H1 (cell line): Measurements from ENCODE around the gene GYPE. TPM values are rescaled to one million over a fixed set of nuclear protein-coding genes. Genes with fewer than 3 reads are reported as not detected.
"Not testable (repeated sequence)": the region's sequence is repeated elsewhere in the genome, so short reads cannot be mapped to it uniquely, and the experiment has no call there.

Experiments used
- CTCF ChIA-PET: fragments of 300-600 bp; sonication (Branson Sonifier 250); formaldehyde crosslinking; loops from one replicate; lab custom pipeline; 2021; ENCODE audit not compliant: partially characterized antibody; lab: Charles Lee
- POLR2A ChIA-PET: fragments of 300-600 bp; sonication (Branson Sonifier 250); formaldehyde crosslinking; loops from one replicate; lab custom pipeline; 2021; ENCODE audit warnings: inconsistent platforms; ENCODE audit not compliant: partially characterized antibody; lab: Charles Lee
- DNase-seq, 2 experiments: peaks; one replicate each; pipeline versions ENCODE4 v3.0.0 to v3.0.0-alpha.2; 2010 to 2022; ENCODE audit warnings: low spot score in 2 of 2, low read depth in 1 of 2, mixed read lengths in 1 of 2
- FAIRE-seq: peaks from 2 replicates; lab custom pipeline; 2011; peaks lifted over from hg19 to GRCh38; lab: Jason Lieb, UNC
- H2AFZ ChIP-seq: 2 replicates; pipeline ENCODE4 v1.8.1; 2012; ENCODE audit warnings: low read length, inconsistent platforms
- H2AK5ac ChIP-seq: 2 replicates; pipeline ENCODE4 v1.6.1; 2013; ENCODE audit warnings: low read depth, low read length
- H2BK120ac ChIP-seq: replicated peaks from 2 replicates; pipeline ENCODE3; 2013; ENCODE audit warnings: low read depth, low read length, inconsistent platforms
- H2BK12ac ChIP-seq: 2 replicates; pipeline ENCODE4 v1.6.1; 2013; ENCODE audit warnings: low read depth, low read length
- H2BK15ac ChIP-seq: 2 replicates; pipeline ENCODE4 v1.6.1; 2013; ENCODE audit warnings: low read length
- H2BK20ac ChIP-seq: 2 replicates; pipeline ENCODE4 v1.6.1; 2013; ENCODE audit warnings: low read length
- H2BK5ac ChIP-seq: 2 replicates; pipeline ENCODE4 v1.6.1; 2013; ENCODE audit warnings: low read depth, low read length
- H3K14ac ChIP-seq: 2 replicates; pipeline ENCODE4 v1.6.1; 2013; ENCODE audit warnings: inconsistent platforms; ENCODE audit not compliant: insufficient read length
- H3K18ac ChIP-seq: 2 replicates; pipeline ENCODE4 v1.6.1; 2013; ENCODE audit warnings: low read length; ENCODE audit errors: extremely low read depth
- H3K23ac ChIP-seq: 2 replicates; pipeline ENCODE4 v1.6.1; 2013; ENCODE audit warnings: inconsistent platforms; ENCODE audit not compliant: insufficient read length
- H3K23me2 ChIP-seq: 2 replicates; pipeline ENCODE4 v1.6.1; 2013; ENCODE audit warnings: low read depth, low read length
- H3K27ac ChIP-seq: 2 replicates; pipeline ENCODE4 v1.6.1; 2011; ENCODE audit warnings: low read depth, low read length, inconsistent platforms
- H3K27me3 ChIP-seq, 4 experiments: replicated peaks in 1 of 4; 1 replicate in 1 of 4; 2 replicates in 3 of 4; pipeline versions ENCODE4 v1.6.1 to v1.8.1; 2011 to 2013; ENCODE audit warnings: low read length in 3 of 4, mild to moderate bottlenecking in 3 of 4, inconsistent platforms in 2 of 4, mixed read lengths in 2 of 4, moderate library complexity in 1 of 4; ENCODE audit not compliant: control insufficient read depth in 3 of 4, insufficient read depth in 3 of 4; ENCODE audit errors: extremely low read depth in 1 of 4
- H3K36me3 ChIP-seq, 4 experiments: 2 replicates each; pipeline versions ENCODE4 v1.6.1 to v1.8.1; 2011 to 2013; ENCODE audit warnings: mild to moderate bottlenecking in 4 of 4, low read length in 3 of 4, moderate library complexity in 2 of 4, control low read depth in 1 of 4, inconsistent platforms in 1 of 4; ENCODE audit not compliant: insufficient read depth in 4 of 4, control insufficient read depth in 2 of 4
- H3K4ac ChIP-seq: replicated peaks from 2 replicates; pipeline ENCODE3; 2013; ENCODE audit warnings: low read length, low read depth, mixed read lengths, inconsistent platforms; ENCODE audit not compliant: insufficient read length
- H3K4me1 ChIP-seq, 4 experiments: replicated peaks in 1 of 4; 1 replicate in 1 of 4; 2 replicates in 3 of 4; pipeline versions ENCODE4 v1.6.1 to v1.8.1; 2011 to 2013; ENCODE audit warnings: low read length in 3 of 4, inconsistent platforms in 2 of 4, mixed read lengths in 1 of 4; ENCODE audit not compliant: insufficient read depth in 4 of 4, control insufficient read depth in 3 of 4
- H3K4me2 ChIP-seq, 2 experiments: 2 replicates each; pipeline versions ENCODE4 v1.6.1 to v1.8.1; 2011 to 2013; ENCODE audit warnings: low read depth in 2 of 2, low read length in 2 of 2, control low read depth in 1 of 2, inconsistent platforms in 1 of 2, mild to moderate bottlenecking in 1 of 2; ENCODE audit not compliant: insufficient read depth in 1 of 2
- H3K4me3 ChIP-seq, 4 experiments: fragments of 200-600, 300-600 bp in 1 of 4; sonication (generic), shearing (Covaris generic), sonication (Bioruptor Twin) in 1 of 4; 2 replicates each; pipeline versions ENCODE4 v1.5.1 to v1.8.1; 2011 to 2016; ENCODE audit warnings: low read length in 4 of 4, low read depth in 3 of 4, control low read depth in 2 of 4, inconsistent platforms in 2 of 4, mild to moderate bottlenecking in 2 of 4, mixed read lengths in 1 of 4, moderate library complexity in 1 of 4; ENCODE audit not compliant: insufficient read depth in 2 of 4; ENCODE audit errors: extremely low read depth in 1 of 4
- H3K56ac ChIP-seq: replicated peaks from 2 replicates; pipeline ENCODE3; 2013; ENCODE audit warnings: low read depth, mild to moderate bottlenecking, mixed read lengths, low read length, inconsistent platforms; ENCODE audit not compliant: insufficient read length
- H3K79me1 ChIP-seq: 2 replicates; pipeline ENCODE4 v1.6.1; 2013; ENCODE audit warnings: low read depth, low read length, control low read depth
- H3K79me2 ChIP-seq, 2 experiments: 2 replicates each; pipeline versions ENCODE4 v1.6.1 to v1.8.1; 2012 to 2013; ENCODE audit warnings: low read length in 2 of 2, mild to moderate bottlenecking in 2 of 2, inconsistent platforms in 1 of 2; ENCODE audit not compliant: insufficient read depth in 2 of 2, control insufficient read depth in 1 of 2
- H3K9ac ChIP-seq, 4 experiments: replicated peaks in 1 of 4; 1 replicate in 1 of 4; 2 replicates in 3 of 4; pipeline versions ENCODE4 v1.6.1 to v1.8.1; 2011 to 2013; ENCODE audit warnings: low read depth in 3 of 4, low read length in 3 of 4, control low read depth in 2 of 4, mild to moderate bottlenecking in 2 of 4, moderate library complexity in 2 of 4, inconsistent platforms in 1 of 4; ENCODE audit errors: extremely low read depth in 1 of 4
- H3K9me3 ChIP-seq, 2 experiments: 2 replicates each; pipeline versions ENCODE4 v1.6.1 to v1.8.1; 2012 to 2013; ENCODE audit warnings: mild to moderate bottlenecking in 2 of 2, moderate library complexity in 2 of 2, control low read depth in 1 of 2, inconsistent platforms in 1 of 2, low read depth in 1 of 2, low read length in 1 of 2, mixed read lengths in 1 of 2; ENCODE audit not compliant: insufficient read depth in 2 of 2
- H4K20me1 ChIP-seq, 2 experiments: replicated peaks in 1 of 2; 2 replicates each; pipeline versions ENCODE3 to v1.8.1; 2011 to 2013; ENCODE audit warnings: inconsistent platforms in 2 of 2, low read length in 2 of 2, mild to moderate bottlenecking in 1 of 2; ENCODE audit not compliant: insufficient read depth in 2 of 2, control insufficient read depth in 1 of 2
- H4K5ac ChIP-seq: 2 replicates; pipeline ENCODE4 v1.6.1; 2013; ENCODE audit warnings: low read length, low read depth, mixed read lengths, inconsistent platforms; ENCODE audit not compliant: insufficient read length
- H4K8ac ChIP-seq: 2 replicates; pipeline ENCODE4 v1.8.0; 2013; ENCODE audit warnings: mild to moderate bottlenecking, moderate library complexity, low read length, inconsistent platforms; ENCODE audit not compliant: insufficient read depth; ENCODE audit errors: extremely low read depth
- H4K91ac ChIP-seq: replicated peaks from 2 replicates; pipeline ENCODE3; 2013; ENCODE audit warnings: low read length, mixed read lengths, inconsistent platforms; ENCODE audit not compliant: insufficient read length
- PHF8 ChIP-seq: fragments of 200-600 bp; sonication (generic); conservative IDR thresholded peaks from 2 replicates; pipeline ENCODE4 v1.7.1; 2012; ENCODE audit warnings: low read depth, mild to moderate bottlenecking, inconsistent platforms, low read length, moderate library complexity
- TAF1 ChIP-seq: IDR thresholded peaks from 2 replicates; pipeline ENCODE4 v1.6.1; 2011; ENCODE audit warnings: mild to moderate bottlenecking, low read depth, low read length
- WGBS, 2 experiments: shearing (Covaris generic) in 1 of 2; methylation state at CpG; one replicate each; pipeline versions ENCODE4 v1.1.6 to v1.1.7; 2013 to 2015; ENCODE audit warnings: low lambda C conversion rate in 2 of 2, mixed read lengths in 2 of 2, inconsistent platforms in 1 of 2, low coverage in 1 of 2, missing lambda C conversion rate in 1 of 2; ENCODE audit not compliant: insufficient replicate concordance in 2 of 2, insufficient coverage in 1 of 2, insufficient read length in 1 of 2; ENCODE audit errors: extremely low coverage in 1 of 2, missing lambda C conversion rate in 1 of 2; 5-methylcytosine and 5-hydroxymethylcytosine counted together
- polyA plus RNA-seq, 7 experiments: library from polyadenylated mRNA; depleted of rRNA in 3 of 7; stranded (reverse) in 5 of 7; unstranded in 2 of 7; fragments of >200 nt in 5 of 7; fragments of 200-250 nt in 2 of 7; gene quantifications; 1 replicate in 5 of 7; 2 replicates in 1 of 7; 4 replicates in 1 of 7; pipeline versions ENCODE4 v1.2.1 to v1.2.3, GENCODE V29; 2011 to 2013; ENCODE audit warnings: missing spikeins in 2 of 7, mixed read lengths in 2 of 7
- total RNA-seq: library from RNA; stranded (reverse); fragmentation: NEBNext Ultra II Directional; extraction: Animal tissue kit (Norgen Biotek cat#: 25700); gene quantifications from 2 replicates; pipeline ENCODE4 v1.2.1, GENCODE V29; 2021

The GYPE gene
- total and polyA plus RNA-seq, 2 of the 8 experiments (the other 6 are each of a cell fraction or from before 2014, with no cell fraction given), result not detected

- TF ChIP-seq PHF8 (no peak), TAF1 (no peak)
Observed at GRCh38 chr4:143921181-143921580, 15.8 kb upstream of the GYPE start (continued).

- H3K18ac ChIP-seq, H2BK20ac ChIP-seq, H4K91ac ChIP-seq, H3K4me3 ChIP-seq, H2BK15ac ChIP-seq, H2AFZ ChIP-seq, H3K27me3 ChIP-seq, H3K23me2 ChIP-seq, H3K9ac ChIP-seq, H2BK120ac ChIP-seq, H3K27ac ChIP-seq, H4K8ac ChIP-seq, H3K4ac ChIP-seq, H3K79me2 ChIP-seq, H3K23ac ChIP-seq, H2AK5ac ChIP-seq, POLR2A ChIA-PET, H2BK12ac ChIP-seq, H3K79me1 ChIP-seq, H3K4me2 ChIP-seq, H3K9me3 ChIP-seq, H2BK5ac ChIP-seq, H3K36me3 ChIP-seq, H3K56ac ChIP-seq, H3K14ac ChIP-seq, H3K4me1 ChIP-seq, DNase-seq, FAIRE-seq, H4K20me1 ChIP-seq, CTCF ChIA-PET, H4K5ac ChIP-seq: not testable (repeated sequence)
- WGBS, 2 experiments, result 97% methylated on average over 5 of the region's 5 CpGs; no CpG with 5 or more reads in 1 of the 2 experiments
Observed at GRCh38 chr4:143916485-143916884, 11.1 kb upstream of the GYPE start.
